HG03432 (cell line): ENCODE results near the gene ABCC9.

Source experiments
- ATAC-seq: cut with Tn5 transposase; IDR thresholded peaks from one replicate; pipeline ENCODE4 v1.9.1; 2021; ENCODE audit warnings: mild to moderate bottlenecking, moderate library complexity; ENCODE audit not compliant: unreplicated experiment

ABCC9 gene

GRCh38 chr12:21881965-21882364, 59.3 kb downstream of the ABCC9 start:
- ATAC-seq: no peak

GRCh38 chr12:21879312-21879711, 61.9 kb downstream of the ABCC9 start:
- no peak for ATAC-seq

DNA sequence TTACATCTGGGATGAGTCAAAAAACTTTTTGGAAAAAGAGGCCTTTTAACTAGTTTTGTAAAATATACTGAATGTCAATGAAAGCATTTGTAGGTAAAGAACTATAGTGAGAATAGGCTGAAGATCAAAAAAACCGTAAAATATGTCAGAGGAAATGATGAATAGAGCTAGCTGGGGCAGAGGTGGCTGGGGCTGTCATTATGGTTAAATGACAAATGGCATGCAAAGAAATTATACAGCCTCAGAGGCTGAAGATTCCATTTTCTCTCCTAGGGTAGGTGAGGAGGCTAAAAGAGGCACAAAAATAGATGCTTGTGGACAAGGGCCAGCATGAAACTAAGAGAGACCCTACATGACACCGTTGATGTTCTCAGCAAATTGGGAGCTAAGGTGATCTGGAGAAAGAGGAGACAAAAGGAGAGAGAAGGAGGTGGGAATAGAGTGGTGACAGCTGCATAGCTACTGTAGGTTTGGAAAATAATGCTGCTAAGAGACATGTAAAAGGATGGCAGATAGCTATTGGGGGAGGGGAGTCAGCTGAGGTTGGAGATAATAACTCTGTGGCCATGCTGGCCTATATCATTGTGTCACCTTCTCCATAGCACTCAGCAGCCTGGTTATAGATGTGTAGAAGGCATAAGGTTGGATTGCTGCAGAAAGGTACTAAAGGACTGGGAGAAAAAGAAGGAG, 63.8 kb downstream of the ABCC9 start:
- no peak for ATAC-seq

DNA sequence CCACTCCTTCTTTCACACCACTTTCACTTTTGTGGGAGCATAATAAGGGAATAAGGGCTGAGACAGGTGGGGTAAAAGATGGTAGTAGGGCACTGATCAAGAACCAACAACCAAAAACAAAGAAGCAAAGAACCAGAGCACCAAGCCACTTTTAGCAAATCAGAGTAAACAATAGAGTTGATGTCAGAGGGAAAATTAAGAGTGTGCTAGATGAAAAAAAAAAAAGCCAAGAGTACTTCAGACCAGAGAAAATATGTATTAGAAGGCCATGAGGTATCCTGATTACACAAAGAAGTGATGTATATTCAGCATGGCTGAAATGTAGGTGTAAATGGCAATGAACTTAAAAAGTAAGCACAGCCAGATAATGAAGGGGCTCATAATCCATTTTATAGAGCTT, 75.4 kb downstream of the ABCC9 start:
- ATAC-seq: no peak

GRCh38 chr12:21860534-21860933, 80.7 kb downstream of the ABCC9 start:
- no peak for ATAC-seq

DNA sequence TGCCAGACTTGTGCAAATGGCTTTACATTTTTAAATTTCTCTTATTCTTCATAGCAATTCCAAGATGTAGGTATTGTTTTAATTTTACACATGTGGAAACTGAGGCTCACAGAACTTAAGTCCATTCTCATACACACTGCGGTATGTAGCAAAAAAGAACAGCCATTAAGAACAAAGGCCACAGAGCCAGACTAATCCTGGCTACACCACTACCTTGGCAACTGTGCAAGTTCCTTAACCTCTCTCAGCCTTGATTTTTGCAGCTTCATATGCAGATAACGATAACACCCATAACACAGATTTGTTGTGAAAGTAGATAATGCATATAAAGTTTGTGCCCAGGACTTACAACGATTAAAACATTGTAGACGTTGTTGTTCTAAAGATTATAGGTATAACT, 81.1 kb downstream of the ABCC9 start:
- ATAC-seq: no peak

GRCh38 chr12:21852251-21852650, 89.0 kb downstream of the ABCC9 start:
- no peak for ATAC-seq

DNA sequence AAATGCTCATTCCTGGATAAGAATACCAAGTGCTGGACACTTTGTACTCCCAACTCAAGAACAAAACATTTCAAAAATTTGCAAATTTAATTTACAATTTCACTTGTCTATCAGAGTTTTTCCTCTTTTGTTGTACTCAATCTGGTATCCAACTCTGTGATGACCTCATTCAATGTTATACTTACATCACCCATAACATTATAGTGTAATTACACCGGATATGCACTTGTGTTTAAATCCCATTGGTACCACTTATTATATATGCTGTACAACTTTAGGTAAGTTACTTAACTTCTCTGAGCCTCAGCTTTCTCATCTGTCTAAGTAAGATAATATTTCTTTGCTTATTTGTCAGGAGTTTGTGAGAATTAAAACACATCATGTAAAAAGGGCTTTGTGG, 90.1 kb downstream of the ABCC9 start:
- no peak for ATAC-seq

- no peak for ATAC-seq
These were observed 90.8 kb downstream of the ABCC9 start for GRCh38 chr12:21850419-21850818.

- no peak for ATAC-seq
These were observed 91.3 kb downstream of the ABCC9 start for GRCh38 chr12:21849878-21850277.

DNA sequence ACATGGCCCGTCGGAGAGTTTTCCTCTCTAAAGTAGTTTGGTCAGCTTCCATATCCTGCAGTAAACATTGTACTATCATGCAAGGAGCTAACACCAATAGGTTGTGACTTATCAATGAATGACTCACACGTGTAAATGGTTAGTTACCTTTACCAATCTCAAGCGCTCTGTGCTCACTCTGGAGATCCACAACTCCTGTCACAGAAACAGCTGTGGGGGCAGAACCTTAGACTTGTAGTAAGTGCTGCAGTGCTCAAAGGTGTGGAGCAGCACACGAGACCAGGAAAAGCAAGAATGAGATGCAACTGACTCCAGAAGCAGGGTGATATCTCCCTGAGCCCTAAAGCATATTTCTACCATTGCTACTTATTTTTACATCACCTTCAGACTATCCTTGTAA, 93.0 kb downstream of the ABCC9 start:
- no peak for ATAC-seq

- no peak for ATAC-seq
These were observed 97.4 kb downstream of the ABCC9 start for GRCh38 chr12:21843795-21844194.

GRCh38 chr12:21839776-21840175, 101.5 kb downstream of the ABCC9 start:
- no peak for ATAC-seq

DNA sequence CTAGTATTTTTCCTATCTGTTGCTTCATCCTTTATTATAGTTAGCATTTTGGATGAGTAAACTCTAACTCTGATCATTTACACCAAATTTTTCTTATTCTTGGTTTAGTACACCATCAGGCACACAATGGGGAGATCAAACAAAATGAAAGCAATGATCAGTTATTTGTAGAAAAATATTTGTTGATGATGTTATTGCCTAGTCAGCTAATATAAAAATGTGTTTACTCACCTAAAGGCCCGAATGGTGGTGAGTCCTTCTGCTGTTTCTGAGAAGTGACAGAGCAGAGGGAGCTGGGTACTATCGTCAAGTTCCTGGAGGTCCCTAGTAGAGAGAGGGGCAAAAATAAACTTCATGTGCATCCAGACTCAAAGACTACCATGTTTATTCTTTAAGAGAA, 103.4 kb downstream of the ABCC9 start:
- ATAC-seq: no peak

DNA sequence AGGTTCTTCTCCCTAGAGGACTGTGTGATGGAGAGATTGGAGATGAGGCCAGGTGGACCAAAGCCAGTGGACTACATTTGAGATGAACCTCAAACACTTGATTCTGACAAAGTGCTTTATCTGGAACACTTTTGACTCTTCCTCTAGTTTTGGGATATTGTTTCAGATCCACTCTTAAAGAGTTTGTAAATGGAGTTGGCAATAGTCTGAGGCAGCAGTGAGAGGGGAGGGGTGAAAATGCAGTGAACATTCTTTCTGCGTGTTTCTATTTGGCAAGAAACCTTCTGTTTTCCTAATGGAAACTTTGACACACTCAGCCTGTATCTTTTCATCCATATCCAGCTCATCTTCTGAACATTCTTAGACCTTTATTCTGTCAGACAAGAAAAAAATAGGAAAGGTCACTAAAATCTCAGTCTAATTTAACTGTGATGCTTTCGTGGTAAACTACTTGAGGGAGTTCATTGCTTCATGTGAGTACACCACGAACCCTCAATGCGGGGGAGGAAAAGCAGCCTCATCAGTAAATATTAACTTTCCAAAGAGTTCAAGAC, 109.4 kb downstream of the ABCC9 start:
- ATAC-seq: no peak

- no peak for ATAC-seq
These were observed 112.4 kb downstream of the ABCC9 start for GRCh38 chr12:21828779-21829178.

- ATAC-seq: no peak
These were observed 113.0 kb downstream of the ABCC9 start for GRCh38 chr12:21828136-21828775.

DNA sequence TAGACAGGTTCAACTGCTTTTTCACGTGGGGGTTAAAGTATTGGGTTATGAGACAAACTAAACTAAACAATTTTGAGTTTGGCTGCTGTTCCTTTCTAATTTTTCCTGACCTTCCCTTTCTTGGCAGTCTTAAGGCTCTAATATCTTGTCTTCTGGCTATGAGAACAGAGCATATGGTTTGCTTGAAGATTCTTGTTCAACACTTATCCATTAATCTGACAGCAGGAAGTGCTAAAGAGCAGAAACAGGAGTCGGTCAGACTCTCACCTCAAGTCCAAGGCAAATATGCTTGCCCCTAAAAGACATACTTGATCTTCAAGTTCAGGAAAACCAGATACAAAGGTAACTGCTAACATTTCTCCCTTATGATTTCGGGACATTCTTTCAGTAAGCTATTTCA, 114.1 kb downstream of the ABCC9 start:
- no peak for ATAC-seq

- no peak for ATAC-seq
These were observed 114.7 kb downstream of the ABCC9 start for GRCh38 chr12:21826618-21826910.

- no peak for ATAC-seq
These were observed 115.2 kb downstream of the ABCC9 start for GRCh38 chr12:21825886-21826617.

- ATAC-seq: no peak
These were observed 117.6 kb downstream of the ABCC9 start for GRCh38 chr12:21823581-21823980.

- no peak for ATAC-seq
These were observed 121.5 kb downstream of the ABCC9 start for GRCh38 chr12:21819678-21820077.
